ENCODE data around the gene CHST11.

GRCh38 chr12:104641862-104642261, 185.1 kb downstream of the CHST11 start:
- no peak for TF ChIP-seq CTCF (conservative IDR thresholded peaks at IDR 0.05; ENCODE audit: low read depth, low read length)
- no peak for TF ChIP-seq EZH2 (IDR thresholded peaks at IDR 0.05; ENCODE audit: borderline replicate concordance, low read depth, low read length, poor library complexity, severe bottlenecking)

Measured in A673 (cell line).